GM20000 (cell line): Measurements from ENCODE around the gene NEK6.

ENCODE experiments used
- DNase-seq: peaks from one replicate; pipeline ENCODE4 v3.0.0; 2012; ENCODE audit warnings: low spot score
- CTCF ChIP-seq: IDR thresholded peaks from 2 replicates; pipeline ENCODE4 v1.5.1; 2012; ENCODE audit warnings: mild to moderate bottlenecking, control low read depth; ENCODE audit errors: extremely low read depth, missing control alignments

The NEK6 gene

GRCh38 chr9:124257844-124258606 is at the start of gene NEK6:
Gene NEK6 (plus strand): TSS chr9:124257949. CDS start chr9:124301965, 44,016 bp downstream.
- peak; percentile 83 for DNase-seq
- TF ChIP-seq CTCF: no peak

GRCh38 chr9:124208571-124208970 is 49.2 kb upstream of the NEK6 start:
- DNase-seq: no peak
- no peak for TF ChIP-seq CTCF

- no peak for TF ChIP-seq CTCF
- DNase-seq: no peak
Measured at GRCh38 chr9:124209279-124209678, 48.5 kb upstream of the NEK6 start.

- TF ChIP-seq CTCF: no peak
- no peak for DNase-seq
Measured at GRCh38 chr9:124209774-124210173, 48.0 kb upstream of the NEK6 start.

GRCh38 chr9:124210697-124211096 is 47.1 kb upstream of the NEK6 start:
- TF ChIP-seq CTCF: no peak
- DNase-seq: peak; percentile 67

- TF ChIP-seq CTCF: no peak
- no peak for DNase-seq
Measured at GRCh38 chr9:124212381-124213050, 45.2 kb upstream of the NEK6 start.

GRCh38 chr9:124213396-124213795 is 44.4 kb upstream of the NEK6 start:
- DNase-seq: no peak
- TF ChIP-seq CTCF: no peak
